ENCODE results near the gene JAM3.

JAM3 gene

DNA sequence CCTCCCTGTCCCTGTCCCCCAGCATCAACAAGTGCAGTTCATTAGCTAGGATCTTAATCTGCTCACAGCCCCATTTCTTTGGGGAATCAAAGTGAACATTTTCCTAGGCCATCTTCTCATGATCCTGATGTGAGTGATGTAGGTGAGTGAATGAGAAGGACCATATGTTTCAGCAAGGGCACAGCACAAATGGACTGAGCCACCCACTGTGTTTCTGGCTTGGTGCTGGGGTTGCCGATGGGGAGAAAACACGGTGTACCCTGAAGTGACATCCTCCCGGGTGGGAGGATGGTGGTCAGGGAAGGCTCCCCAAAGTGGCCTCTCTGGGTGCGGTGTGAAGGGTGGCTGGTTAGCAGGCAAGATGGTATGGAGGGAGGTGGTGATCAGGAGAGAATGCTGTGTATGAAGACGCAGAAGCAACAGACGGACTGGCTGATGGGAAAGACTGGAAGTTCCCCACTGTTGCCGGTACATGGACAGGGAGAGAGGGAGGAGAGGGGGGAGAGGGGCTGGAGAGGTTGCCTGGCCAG is 72.2 kb downstream of the JAM3 start:
- no peak for DNase-seq

DNA sequence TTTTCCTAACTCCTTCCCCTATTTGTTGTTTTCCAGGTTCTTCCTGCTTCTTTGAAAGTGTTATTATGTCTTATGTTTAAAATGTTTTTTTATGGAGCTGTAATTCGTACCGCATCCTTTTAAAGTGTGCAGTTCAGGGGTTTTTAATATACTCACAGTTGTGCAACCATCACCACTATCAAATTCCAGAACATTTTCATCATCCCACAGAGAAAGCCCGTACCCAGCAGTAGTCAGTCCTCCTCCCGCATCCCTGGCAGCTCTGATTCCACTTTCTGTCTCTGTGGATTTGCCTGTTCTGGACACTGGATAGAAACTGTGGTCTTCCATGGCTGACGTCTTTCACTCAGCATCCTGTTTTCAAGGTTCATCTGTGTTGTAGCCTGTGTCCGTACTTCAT is 73.7 kb downstream of the JAM3 start:
- DNase-seq: no peak

- no peak for DNase-seq
Observed at GRCh38 chr11:134143801-134144200, 74.9 kb downstream of the JAM3 start.

DNA sequence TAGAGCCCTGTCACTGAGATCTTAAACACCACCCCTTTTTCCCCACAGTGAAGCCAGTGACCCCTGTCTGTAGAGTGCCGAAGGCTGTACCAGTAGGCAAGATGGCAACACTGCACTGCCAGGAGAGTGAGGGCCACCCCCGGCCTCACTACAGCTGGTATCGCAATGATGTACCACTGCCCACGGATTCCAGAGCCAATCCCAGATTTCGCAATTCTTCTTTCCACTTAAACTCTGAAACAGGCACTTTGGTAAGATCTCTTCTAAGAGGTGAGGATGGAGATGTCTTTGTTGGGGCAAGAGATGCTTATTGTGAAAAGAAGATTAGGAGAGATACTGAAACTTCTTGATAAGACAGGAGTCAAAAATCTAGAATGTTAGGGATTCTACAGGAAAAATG is 75.9 kb downstream of the JAM3 start:
- DNase-seq: no peak

DNA sequence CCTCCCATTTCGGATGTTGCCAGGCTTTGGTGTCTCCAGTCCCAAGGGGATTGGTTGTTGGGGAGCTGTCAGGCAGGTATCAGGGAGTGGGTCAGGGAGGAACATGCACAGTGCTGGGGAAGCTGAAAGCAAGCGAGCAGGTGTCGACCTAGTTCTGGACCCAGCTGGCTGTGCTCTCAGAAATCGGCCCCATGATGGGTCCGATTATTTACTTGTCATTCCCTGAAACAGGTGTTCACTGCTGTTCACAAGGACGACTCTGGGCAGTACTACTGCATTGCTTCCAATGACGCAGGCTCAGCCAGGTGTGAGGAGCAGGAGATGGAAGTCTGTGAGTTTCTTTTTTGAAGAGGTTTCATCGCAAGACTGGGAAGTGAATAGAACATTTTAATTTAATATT is 76.8 kb downstream of the JAM3 start:
- DNase-seq: no peak

- no peak for DNase-seq
Observed at GRCh38 chr11:134146598-134146997, 77.7 kb downstream of the JAM3 start.

- DNase-seq: peak in 3 of 58 donors; percentile 20 to 37 (median 35)
Observed at GRCh38 chr11:134149371-134149770, 80.5 kb downstream of the JAM3 start.

GRCh38 chr11:134150195-134150903 is 81.5 kb downstream of the JAM3 start:
- peak in 27 of 58 donors; percentile 14 to 79 (median 39) for DNase-seq

DNA sequence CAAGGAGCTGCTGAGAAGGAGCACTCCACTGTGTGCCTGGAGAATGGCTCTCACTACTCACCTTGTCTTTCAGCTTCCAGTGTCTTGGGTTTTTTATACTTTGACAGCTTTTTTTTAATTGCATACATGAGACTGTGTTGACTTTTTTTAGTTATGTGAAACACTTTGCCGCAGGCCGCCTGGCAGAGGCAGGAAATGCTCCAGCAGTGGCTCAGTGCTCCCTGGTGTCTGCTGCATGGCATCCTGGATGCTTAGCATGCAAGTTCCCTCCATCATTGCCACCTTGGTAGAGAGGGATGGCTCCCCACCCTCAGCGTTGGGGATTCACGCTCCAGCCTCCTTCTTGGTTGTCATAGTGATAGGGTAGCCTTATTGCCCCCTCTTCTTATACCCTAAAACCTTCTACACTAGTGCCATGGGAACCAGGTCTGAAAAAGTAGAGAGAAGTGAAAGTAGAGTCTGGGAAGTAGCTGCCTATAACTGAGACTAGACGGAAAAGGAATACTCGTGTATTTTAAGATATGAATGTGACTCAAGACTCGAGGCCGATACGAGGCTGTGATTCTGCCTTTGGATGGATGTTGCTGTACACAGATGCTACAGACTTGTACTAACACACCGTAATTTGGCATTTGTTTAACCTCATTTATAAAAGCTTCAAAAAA is 82.3 kb downstream of the JAM3 start:
- DNase-seq: peak in 2 of 58 donors; percentile 22 to 44

DNA sequence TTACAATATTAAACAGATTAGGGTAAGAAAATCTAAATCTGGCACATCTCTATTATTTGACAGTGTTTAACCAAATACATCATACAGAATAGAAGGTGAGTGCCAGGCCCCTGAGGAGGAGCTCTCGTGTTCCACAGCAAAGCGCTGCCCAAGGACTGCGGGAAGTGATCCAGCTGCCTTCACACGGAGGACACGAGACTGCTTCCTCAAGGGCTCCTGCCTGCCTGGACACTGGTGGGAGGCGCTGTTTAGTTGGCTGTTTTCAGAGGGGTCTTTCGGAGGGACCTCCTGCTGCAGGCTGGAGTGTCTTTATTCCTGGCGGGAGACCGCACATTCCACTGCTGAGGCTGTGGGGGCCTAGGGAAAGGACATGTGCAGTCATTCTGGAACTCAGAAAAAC is 83.8 kb downstream of the JAM3 start:
- DNase-seq: peak in 1 of 58 donors; percentile 31

- no peak for DNase-seq
Observed at GRCh38 chr11:134153147-134153905, 84.5 kb downstream of the JAM3 start.

- DNase-seq: no peak
Observed at GRCh38 chr11:134154441-134154840, 85.6 kb downstream of the JAM3 start.

- no peak for DNase-seq
Observed at GRCh38 chr11:134155456-134155855, 86.6 kb downstream of the JAM3 start.

DNA sequence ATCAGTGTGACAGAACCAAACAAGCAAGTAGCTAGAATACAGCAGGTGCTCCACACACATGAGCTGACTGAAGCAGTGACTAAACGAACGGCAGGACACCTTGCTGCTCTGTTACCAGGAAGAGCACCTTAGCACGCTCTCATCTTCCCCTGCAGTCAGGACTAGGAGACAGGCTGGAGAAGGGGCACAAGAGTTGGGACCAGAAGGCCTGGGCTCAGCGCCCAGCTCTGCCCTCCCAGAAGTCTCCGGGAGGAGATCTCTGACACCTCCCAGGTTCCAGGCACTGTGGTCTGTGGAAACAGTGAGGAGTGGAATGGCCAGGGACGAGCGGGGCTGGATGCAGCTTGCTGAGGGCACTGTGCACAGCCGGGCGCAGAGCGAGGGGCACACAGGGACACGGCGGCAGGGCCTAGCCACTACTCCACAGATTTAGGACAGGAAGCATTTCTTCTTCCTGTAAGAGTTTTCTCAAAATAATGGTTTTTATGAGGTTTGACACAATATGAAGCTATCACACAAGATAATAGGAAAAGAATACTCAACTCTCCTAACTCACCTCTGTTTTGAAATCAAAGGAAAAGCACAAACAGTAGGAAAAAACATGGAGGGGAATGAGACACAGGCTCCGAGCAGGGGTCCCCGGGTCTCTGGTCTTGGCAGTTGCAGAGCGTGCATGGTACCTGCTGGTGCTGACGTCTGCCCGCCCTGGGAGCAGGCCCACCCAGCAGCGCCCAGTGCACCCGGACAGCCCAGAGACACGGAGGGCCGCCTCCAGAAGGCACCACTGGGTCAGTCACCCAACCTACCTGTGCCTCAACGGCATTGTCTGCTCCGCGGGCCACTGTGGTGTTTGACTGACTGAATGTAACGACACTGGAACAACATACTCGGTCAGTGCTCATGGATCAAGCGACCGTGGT is 87.3 kb downstream of the JAM3 start:
- DNase-seq: no peak

DNA sequence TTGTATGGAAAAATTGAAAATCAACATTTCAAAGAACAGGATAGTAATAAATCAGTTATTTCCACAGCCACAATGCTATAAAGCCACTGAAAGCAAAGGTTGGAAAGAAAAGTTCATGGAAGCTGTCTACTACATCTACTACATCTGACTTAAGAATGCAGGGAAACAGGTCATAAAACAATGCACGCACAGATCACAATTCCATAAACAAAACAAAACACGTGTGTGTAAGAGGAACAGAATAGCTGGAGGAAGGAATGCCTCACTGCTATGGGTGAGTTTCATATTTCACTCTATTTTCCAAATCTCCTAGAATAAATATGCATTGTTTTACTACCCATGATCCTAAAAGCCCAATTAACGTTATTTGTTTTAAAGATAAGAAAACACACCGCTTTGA is 88.6 kb downstream of the JAM3 start:
- no peak for DNase-seq

- DNase-seq: no peak
Observed at GRCh38 chr11:134158023-134158422, 89.2 kb downstream of the JAM3 start.

- no peak for DNase-seq
Observed at GRCh38 chr11:134159652-134160051, 90.8 kb downstream of the JAM3 start.

DNA sequence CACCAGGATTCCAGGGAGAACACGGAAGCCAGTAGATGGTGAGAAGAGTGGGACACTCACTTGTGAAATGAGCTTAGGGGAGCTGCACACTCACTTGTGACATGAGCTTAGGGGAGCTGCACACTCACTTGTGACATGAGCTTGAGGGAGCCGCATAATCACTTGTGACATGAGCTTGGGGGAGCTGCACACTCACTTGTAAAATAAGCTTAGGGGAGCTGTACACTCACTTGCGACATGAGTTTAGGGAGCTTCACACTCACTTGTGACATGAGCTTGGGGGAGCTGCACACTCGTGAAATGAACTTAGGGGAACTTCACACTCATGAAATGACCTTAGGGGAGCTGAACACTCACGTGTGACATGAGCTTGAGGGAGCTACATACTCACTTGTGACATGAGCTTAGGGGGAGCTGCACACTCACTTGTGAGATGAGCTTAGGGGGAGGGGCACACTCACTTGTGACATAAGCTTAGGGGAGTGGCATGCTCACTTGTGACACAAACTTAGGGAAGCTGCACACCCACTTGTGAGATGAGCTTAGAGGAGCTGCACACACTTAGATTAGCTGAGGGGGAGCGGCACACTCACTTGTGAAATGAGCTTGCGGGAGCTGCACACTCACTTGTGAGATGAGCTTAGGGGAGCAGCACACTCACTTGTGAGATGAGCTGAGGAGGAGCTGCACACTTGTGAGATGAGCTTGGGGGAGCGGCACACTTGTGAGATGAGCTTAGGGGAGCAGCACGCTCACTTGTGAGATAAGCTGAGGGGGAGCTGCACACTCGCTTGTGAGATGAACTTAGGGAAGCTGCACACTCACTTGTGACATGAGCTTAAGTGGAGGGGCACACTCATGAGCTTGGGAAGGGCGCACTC is 95.9 kb downstream of the JAM3 start:
- no peak for DNase-seq

- no peak for DNase-seq
Observed at GRCh38 chr11:134170177-134170918, 101.5 kb downstream of the JAM3 start.

All from anterior cingulate cortex (tissue), 58 donors.